AG09319 (cell line): ENCODE data around the gene CDK5RAP2.

Experiments
- DNase-seq: peaks from one replicate; pipeline ENCODE4 v3.0.0-alpha.2; 2010; ENCODE audit warnings: low read depth; ENCODE audit errors: extremely low read depth
- CTCF ChIP-seq: IDR thresholded peaks from 2 replicates; pipeline ENCODE4 v1.5.1; 2011; ENCODE audit warnings: low read depth, mild to moderate bottlenecking, inconsistent platforms, low read length, moderate library complexity

The CDK5RAP2 gene

GRCh38 chr9:120587328-120587727 lies 7.4 kb upstream of the CDK5RAP2 start:
- no peak for TF ChIP-seq CTCF
- DNase-seq, result no peak

- no peak for TF ChIP-seq CTCF
- DNase-seq, result peak; percentile 94
These were observed 4.0 kb upstream of the CDK5RAP2 start for GRCh38 chr9:120583958-120584369.

GRCh38 chr9:120579139-120580050 lies 572 bp downstream of the CDK5RAP2 start:
- no peak for DNase-seq
- no peak for TF ChIP-seq CTCF

DNA sequence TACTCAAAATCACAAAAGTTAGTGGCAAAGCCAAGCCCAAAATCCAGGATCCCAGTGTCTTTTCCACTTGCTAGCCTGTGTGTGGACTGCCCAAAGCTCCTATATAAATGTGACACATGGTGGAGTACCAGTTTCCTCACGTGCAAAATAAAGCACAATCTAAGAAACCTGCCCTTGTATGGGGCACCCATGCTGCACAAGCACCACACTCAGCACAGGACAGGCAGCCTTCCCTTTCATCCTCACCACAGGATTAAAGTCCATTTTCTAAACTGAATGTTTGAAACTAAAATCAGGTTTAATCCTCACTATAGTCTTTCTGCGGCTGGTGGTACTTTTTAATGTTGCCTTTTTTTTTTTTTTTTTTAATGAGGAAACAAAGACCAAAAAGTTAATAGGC lies 5.5 kb downstream of the CDK5RAP2 start:
- no peak for DNase-seq
- TF ChIP-seq CTCF, result no peak

GRCh38 chr9:120572472-120572871 lies 7.5 kb downstream of the CDK5RAP2 start:
- no peak for DNase-seq
- TF ChIP-seq CTCF, result no peak

DNA sequence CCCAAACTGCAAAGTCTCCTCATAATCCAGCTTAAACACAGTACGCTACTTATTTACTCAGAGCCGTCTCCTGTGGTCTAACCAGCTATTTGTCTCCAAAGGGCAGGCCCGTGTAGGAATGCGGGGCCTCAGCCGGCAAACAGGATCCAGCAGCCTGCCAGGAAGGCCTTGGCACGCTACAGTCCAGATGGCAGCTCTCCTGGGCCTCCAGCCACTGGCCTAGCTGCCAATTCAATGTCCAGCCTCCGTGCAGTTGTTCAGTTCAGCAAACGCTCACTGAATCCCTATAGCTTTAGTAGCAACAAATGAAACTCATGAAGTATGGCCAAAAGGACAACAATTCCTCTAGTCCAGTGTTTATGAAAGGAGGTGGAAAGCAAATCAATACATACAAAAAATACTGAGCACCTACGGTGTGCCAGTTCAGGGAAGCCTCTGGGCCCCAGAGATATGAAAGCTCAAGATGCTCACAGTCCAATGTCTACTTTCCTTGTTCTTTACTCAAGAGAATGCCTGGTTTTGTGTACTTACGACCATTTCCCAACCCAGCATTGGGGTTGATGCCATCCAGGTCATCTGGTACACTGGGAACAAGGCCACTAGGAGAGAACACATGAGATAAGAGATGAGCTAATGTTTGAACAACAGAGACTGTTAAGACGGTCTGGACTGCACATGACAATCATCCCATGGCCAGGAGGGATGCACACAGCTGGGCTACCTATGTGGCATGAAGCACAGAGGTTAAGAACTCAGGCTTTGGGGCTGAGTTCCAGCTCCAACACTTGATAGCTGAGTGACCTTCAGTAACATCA lies 8.3 kb downstream of the CDK5RAP2 start:
- DNase-seq, result peak; percentile 95

More for the DNA sequence above, 8.3 kb downstream of the CDK5RAP2 start:
- no peak for TF ChIP-seq CTCF
